ENCODE measurements around the gene IQCF5.
"Not testable (repeated sequence)": the region's sequence is repeated elsewhere in the genome, so short reads cannot be mapped to it uniquely, and the experiment has no call there.

Gene IQCF5

GRCh38 chr3:51875501-51875900 is at the start of gene IQCF5:
Gene IQCF5, minus strand, starts transcription at chr3:51875601. Its CDS starts 70 bp downstream, at chr3:51875531.
- no peak for DNase-seq

GRCh38 chr3:51921081-51921578 is 45.7 kb upstream of the IQCF5 start:
- DNase-seq: no peak

GRCh38 chr3:51916418-51916817 is 41.0 kb upstream of the IQCF5 start:
- no peak for DNase-seq

- DNase-seq: no peak
Observed at GRCh38 chr3:51908026-51908425, 32.6 kb upstream of the IQCF5 start.

GRCh38 chr3:51904034-51904823 is 28.8 kb upstream of the IQCF5 start:
- DNase-seq: no peak

- DNase-seq: not testable (repeated sequence)
Observed at GRCh38 chr3:51902361-51902760, 27.0 kb upstream of the IQCF5 start.

- not testable (repeated sequence) for DNase-seq
Observed at GRCh38 chr3:51900043-51900442, 24.6 kb upstream of the IQCF5 start.

GRCh38 chr3:51897391-51897790 is 22.0 kb upstream of the IQCF5 start:
- DNase-seq: no peak

GRCh38 chr3:51896607-51897305 is 21.4 kb upstream of the IQCF5 start:
- DNase-seq: no peak

- no peak for DNase-seq
Observed at GRCh38 chr3:51894939-51895338, 19.5 kb upstream of the IQCF5 start.

GRCh38 chr3:51894391-51894790 is 19.0 kb upstream of the IQCF5 start:
- no peak for DNase-seq

- DNase-seq: no peak
Observed at GRCh38 chr3:51891242-51892039, 16.0 kb upstream of the IQCF5 start.

- no peak for DNase-seq
Observed at GRCh38 chr3:51888463-51889105, 13.2 kb upstream of the IQCF5 start.

GRCh38 chr3:51887620-51888019 is 12.2 kb upstream of the IQCF5 start:
- DNase-seq: no peak

GRCh38 chr3:51886447-51886846 is 11.0 kb upstream of the IQCF5 start:
- DNase-seq: no peak

- DNase-seq: no peak
Observed at GRCh38 chr3:51879937-51880336, 4.5 kb upstream of the IQCF5 start.

GRCh38 chr3:51876186-51876585 is 785 bp upstream of the IQCF5 start:
- DNase-seq: no peak

GRCh38 chr3:51874889-51875288 is 512 bp downstream of the IQCF5 start:
- no peak for DNase-seq

- DNase-seq: no peak
Observed at GRCh38 chr3:51874411-51874810, 990 bp downstream of the IQCF5 start.

GRCh38 chr3:51873876-51874275 is 1.5 kb downstream of the IQCF5 start:
- no peak for DNase-seq

GRCh38 chr3:51873253-51873766 is 2.1 kb downstream of the IQCF5 start:
- DNase-seq: no peak

GRCh38 chr3:51869304-51869703 is 6.1 kb downstream of the IQCF5 start:
- DNase-seq: no peak

GRCh38 chr3:51868896-51869295 is 6.5 kb downstream of the IQCF5 start:
- not testable (repeated sequence) for DNase-seq
